MV-4-11 (cell line): ENCODE results near the gene NXPH4.

ENCODE experiments used
- DNase-seq: peaks from one replicate; lab custom pipeline; 2025; lab: John Stamatoyannopoulos, UW

NXPH4 gene

GRCh38 chr12:57183939-57184725 lies 32.5 kb upstream of the NXPH4 start:
- DNase-seq, result no peak

GRCh38 chr12:57185403-57185802 lies 31.2 kb upstream of the NXPH4 start:
- no peak for DNase-seq

- no peak for DNase-seq
These were observed 30.6 kb upstream of the NXPH4 start for GRCh38 chr12:57185906-57186508.

- no peak for DNase-seq
These were observed 29.1 kb upstream of the NXPH4 start for GRCh38 chr12:57187222-57188089.

GRCh38 chr12:57188090-57188425 lies 28.5 kb upstream of the NXPH4 start:
- no peak for DNase-seq

GRCh38 chr12:57190037-57190436 lies 26.6 kb upstream of the NXPH4 start:
- DNase-seq, result no peak

GRCh38 chr12:57190821-57191220 lies 25.8 kb upstream of the NXPH4 start:
- no peak for DNase-seq

- DNase-seq, result no peak
These were observed 25.2 kb upstream of the NXPH4 start for GRCh38 chr12:57191410-57191809.

- no peak for DNase-seq
These were observed 23.7 kb upstream of the NXPH4 start for GRCh38 chr12:57192920-57193319.

GRCh38 chr12:57193706-57194245 lies 22.8 kb upstream of the NXPH4 start:
- no peak for DNase-seq

- DNase-seq, result no peak
These were observed 22.3 kb upstream of the NXPH4 start for GRCh38 chr12:57194253-57194652.

GRCh38 chr12:57195186-57195585 lies 21.4 kb upstream of the NXPH4 start:
- DNase-seq, result no peak

GRCh38 chr12:57195611-57196371 lies 20.8 kb upstream of the NXPH4 start:
- DNase-seq, result peak; percentile 46

- DNase-seq, result no peak
These were observed 20.2 kb upstream of the NXPH4 start for GRCh38 chr12:57196439-57196838.

GRCh38 chr12:57196956-57197355 lies 19.6 kb upstream of the NXPH4 start:
- DNase-seq, result no peak

GRCh38 chr12:57198329-57198728 lies 18.3 kb upstream of the NXPH4 start:
- DNase-seq, result no peak

GRCh38 chr12:57199191-57199590 lies 17.4 kb upstream of the NXPH4 start:
- DNase-seq, result no peak

GRCh38 chr12:57200497-57200896 lies 16.1 kb upstream of the NXPH4 start:
- DNase-seq, result no peak

- no peak for DNase-seq
These were observed 15.4 kb upstream of the NXPH4 start for GRCh38 chr12:57201219-57201618.

- no peak for DNase-seq
These were observed 15.0 kb upstream of the NXPH4 start for GRCh38 chr12:57201631-57202030.

- DNase-seq, result no peak
These were observed 14.3 kb upstream of the NXPH4 start for GRCh38 chr12:57202321-57202720.

GRCh38 chr12:57203201-57203600 lies 13.4 kb upstream of the NXPH4 start:
- no peak for DNase-seq
